Measurements from ENCODE around the gene TCF23. TPM values are rescaled to one million over a fixed set of nuclear protein-coding genes. Genes with fewer than 3 reads are reported as not detected.

Gene TCF23
- total and polyA plus RNA-seq, 2 of the 8 experiments (the other 6 are each of a cell fraction or from before 2014, with no cell fraction given): 0.02 TPM; not detected in 1

- Histone ChIP-seq H2BK5ac (ENCODE audit: low read depth, low read length) (no peak overlapping the region), H4K91ac (replicated peaks; ENCODE audit: insufficient read length, low read length) (no peak overlapping the region), H3K27ac (ENCODE audit: low read depth, low read length) (no peak overlapping the region), H3K4me3 (ENCODE audit: extremely low read depth in 1 of 4, insufficient read depth in 2 of 4, low read depth in 3 of 4, low read length in 4 of 4) (no peak overlapping the region), H3K4ac (replicated peaks; ENCODE audit: insufficient read length, low read depth, low read length) (no peak overlapping the region), H2BK20ac (ENCODE audit: low read length) (no peak overlapping the region), H4K5ac (ENCODE audit: insufficient read length, low read depth, low read length) (no peak overlapping the region), H3K79me2 (ENCODE audit: control insufficient read depth in 1 of 2, insufficient read depth in 2 of 2, low read length in 2 of 2) (peaks cover 0 to 6% of the 10 kb centered on the region in 2 experiments; a peak in 1 of 4 replicates), H2BK12ac (ENCODE audit: low read depth, low read length) (no peak overlapping the region), H2BK15ac (ENCODE audit: low read length) (no peak overlapping the region), H3K27me3 (replicated peaks in 1 of 4; ENCODE audit: control insufficient read depth in 3 of 4, extremely low read depth in 1 of 4, insufficient read depth in 3 of 4, low read length in 3 of 4) (peaks cover 0 to 7% (median 4%) of the 10 kb centered on the region in 4 experiments; a peak in 4 of 7 replicates), H3K14ac (ENCODE audit: insufficient read length) (no peak overlapping the region), H2AK5ac (ENCODE audit: low read depth, low read length) (no peak overlapping the region), H3K23me2 (ENCODE audit: low read depth, low read length) (peaks cover 5% of the 10 kb centered on the region), H2BK120ac (replicated peaks; ENCODE audit: low read depth, low read length) (no peak overlapping the region), H3K9ac (replicated peaks in 1 of 4; ENCODE audit: extremely low read depth in 1 of 4, low read depth in 3 of 4, low read length in 3 of 4) (no peak overlapping the region), H3K4me1 (replicated peaks in 1 of 4; ENCODE audit: control insufficient read depth in 3 of 4, insufficient read depth in 4 of 4, low read length in 3 of 4) (peaks cover 0 to 7% (median 4%) of the 10 kb centered on the region in 4 experiments; a peak in 6 of 7 replicates), H3K23ac (ENCODE audit: insufficient read length) (no peak overlapping the region), H2AFZ (ENCODE audit: low read length) (no peak overlapping the region), H3K18ac (ENCODE audit: extremely low read depth, low read length) (no peak overlapping the region), H3K4me2 (ENCODE audit: insufficient read depth in 1 of 2, low read depth in 2 of 2, low read length in 2 of 2) (no peak overlapping the region), H3K36me3 (ENCODE audit: control insufficient read depth in 2 of 4, insufficient read depth in 4 of 4, low read length in 3 of 4) (peaks cover 2 to 26% (median 16%) of the 10 kb centered on the region in 4 experiments; a peak in 6 of 8 replicates), H3K9me3 (ENCODE audit: insufficient read depth in 2 of 2, low read depth in 1 of 2, low read length in 1 of 2) (no peaks in the 10 kb centered on the region), H3K79me1 (ENCODE audit: low read depth, low read length) (no peaks in the 10 kb centered on the region; the same call in none of the 2 replicates), H4K8ac (ENCODE audit: extremely low read depth, insufficient read depth, low read length) (no peak overlapping the region), H3K56ac (replicated peaks; ENCODE audit: insufficient read length, low read depth, low read length) (no peak overlapping the region), H4K20me1 (replicated peaks in 1 of 2; ENCODE audit: control insufficient read depth in 1 of 2, insufficient read depth in 2 of 2, low read length in 2 of 2) (peaks cover 5 to 11% of the 10 kb centered on the region in 2 experiments)
- WGBS, 2 experiments (ENCODE audit: extremely low coverage in 1 of 2, insufficient coverage in 1 of 2, insufficient read length in 1 of 2, insufficient replicate concordance in 2 of 2, low coverage in 1 of 2, low lambda C conversion rate in 2 of 2, missing lambda C conversion rate in 1 of 2): 91% methylated on average over 9 of the region's 9 CpGs; no CpG with 5 or more reads in 1 of the 2 experiments
- ChIA-PET POLR2A (ENCODE audit: partially characterized antibody) (interaction anchor here (0.6 to 1.2 kb wide), 2 partner anchors 9 to 71 kb away, joined by 3 to 4 read pairs; partner anchors contain the start of gene CGREF1), CTCF (ENCODE audit: partially characterized antibody) (interaction anchor here (0.9 to 3.1 kb wide), 5 partner anchors 16 to 63 kb away, joined by 3 to 10 read pairs (median 4); no protein-coding TSS in a partner anchor)
- DNase-seq (ENCODE audit: low read depth in 1 of 2, low spot score in 2 of 2): no peak
- no peak for FAIRE-seq
- no peak for TF ChIP-seq SIX5 (IDR thresholded peaks at IDR 0.05; ENCODE audit: low read depth, low read length)
- TF ChIP-seq CTBP2 (IDR thresholded peaks at IDR 0.05; ENCODE audit: borderline replicate concordance, insufficient read depth, insufficient read length, low read length): no peak
- TF ChIP-seq KDM4A (IDR thresholded peaks at IDR 0.05; ENCODE audit: low read depth, low read length, severe bottlenecking): no peak
- TF ChIP-seq HDAC6 (IDR thresholded peaks at IDR 0.05; ENCODE audit: low read depth, low read length): no peak
- no peak for TF ChIP-seq KDM1A (IDR thresholded peaks at IDR 0.05; ENCODE audit: borderline replicate concordance, low read length)
- TF ChIP-seq SP1 (IDR thresholded peaks at IDR 0.05; ENCODE audit: low read depth, low read length): no peak
- no peak for TF ChIP-seq BRCA1 (IDR thresholded peaks at IDR 0.05; ENCODE audit: low read depth, low read length)
- TF ChIP-seq RNF2 (IDR thresholded peaks at IDR 0.05; ENCODE audit: borderline replicate concordance, low read depth, low read length, missing control alignments, poor library complexity, severe bottlenecking): no peak
- no peak for TF ChIP-seq MAFK (IDR thresholded peaks at IDR 0.05; ENCODE audit: low read depth, low read length)
- TF ChIP-seq SRF (IDR thresholded peaks at IDR 0.05; ENCODE audit: low read depth, low read length): no peak
Observed at GRCh38 chr2:27127883-27128667, 20.7 kb upstream of the TCF23 start.
